Neuronal stem cell (in vitro differentiated cells): ENCODE data around the gene ZNF618.

Experiments
- DNase-seq: peaks from one replicate; pipeline ENCODE4 v3.0.0-alpha.2; 2013; ENCODE audit warnings: low spot score
- H2AFZ ChIP-seq: one replicate; pipeline ENCODE4 v1.6.1; 2013; ENCODE audit warnings: mild to moderate bottlenecking, low read length, inconsistent platforms
- H2AK5ac ChIP-seq: 2 replicates; pipeline ENCODE4 v1.6.1; 2013; ENCODE audit warnings: low read depth, mild to moderate bottlenecking, inconsistent platforms, low read length, moderate library complexity, mixed read lengths
- H2BK120ac ChIP-seq: 2 replicates; pipeline ENCODE4 v1.6.1; 2013; ENCODE audit warnings: low read depth, mild to moderate bottlenecking, inconsistent platforms, low read length, moderate library complexity, mixed read lengths
- H2BK12ac ChIP-seq: one replicate; pipeline ENCODE4 v1.6.1; 2013; ENCODE audit warnings: low read length, inconsistent platforms
- H2BK15ac ChIP-seq: 2 replicates; pipeline ENCODE4 v1.6.1; 2013; ENCODE audit warnings: mild to moderate bottlenecking, low read length, inconsistent platforms, mixed read lengths
- H2BK5ac ChIP-seq: one replicate; pipeline ENCODE4 v1.6.1; 2013; ENCODE audit warnings: inconsistent platforms, mild to moderate bottlenecking, low read length, moderate library complexity
- H3K14ac ChIP-seq: one replicate; pipeline ENCODE4 v1.6.1; 2013; ENCODE audit warnings: low read length, inconsistent platforms
- H3K18ac ChIP-seq: 2 replicates; pipeline ENCODE4 v1.6.1; 2013; ENCODE audit warnings: low read length, inconsistent platforms
- H3K23ac ChIP-seq: 2 replicates; pipeline ENCODE4 v1.6.1; 2013; ENCODE audit warnings: low read depth, mild to moderate bottlenecking, mixed read lengths, low read length, inconsistent platforms; ENCODE audit not compliant: poor library complexity
- H3K27ac ChIP-seq: replicated peaks from 3 replicates; pipeline ENCODE4 v1.5.1; 2013; ENCODE audit warnings: low read length, inconsistent platforms
- H3K27me3 ChIP-seq, 3 experiments: 2 replicates each; pipeline ENCODE4 v1.6.1; 2013; ENCODE audit warnings: low read length in 3 of 3, mild to moderate bottlenecking in 2 of 3, inconsistent platforms in 1 of 3, low read depth in 1 of 3, mixed read lengths in 1 of 3, moderate library complexity in 1 of 3; ENCODE audit not compliant: control insufficient read depth in 3 of 3, insufficient read depth in 3 of 3
- H3K36me3 ChIP-seq, 2 donors: replicated peaks in 1 of 2; 2 replicates each; pipeline ENCODE4 v1.6.1; 2013; ENCODE audit warnings: low read length in 2 of 2; ENCODE audit not compliant: control insufficient read depth in 2 of 2, insufficient read depth in 2 of 2
- H3K4ac ChIP-seq: 2 replicates; pipeline ENCODE4 v1.6.1; 2013; ENCODE audit warnings: inconsistent platforms, mild to moderate bottlenecking, low read length, moderate library complexity
- H3K4me1 ChIP-seq, 2 donors: 1 replicate in 1 of 2; 2 replicates in 1 of 2; pipeline ENCODE4 v1.6.1; 2013; ENCODE audit warnings: low read length in 2 of 2, low read depth in 1 of 2; ENCODE audit not compliant: control insufficient read depth in 2 of 2, insufficient read depth in 1 of 2
- H3K4me2 ChIP-seq: one replicate; pipeline ENCODE4 v1.6.1; 2013; ENCODE audit warnings: mild to moderate bottlenecking, low read length, inconsistent platforms; ENCODE audit not compliant: insufficient read depth, poor library complexity, severe bottlenecking
- H3K4me3 ChIP-seq, 2 donors: 2 replicates each; pipeline ENCODE4 v1.5.1; 2013; ENCODE audit warnings: low read length in 2 of 2, mild to moderate bottlenecking in 2 of 2, inconsistent platforms in 1 of 2, moderate library complexity in 1 of 2
- H3K79me1 ChIP-seq: one replicate; pipeline ENCODE4 v1.6.1; 2013; ENCODE audit warnings: low read depth, mild to moderate bottlenecking, inconsistent platforms, low read length, moderate library complexity
- H3K9ac ChIP-seq: one replicate; pipeline ENCODE4 v1.6.1; 2013; ENCODE audit warnings: mild to moderate bottlenecking, low read depth, low read length, inconsistent platforms; ENCODE audit not compliant: poor library complexity
- H3K9me3 ChIP-seq, 2 donors: replicated peaks in 1 of 2; 2 replicates each; pipeline versions ENCODE3 to v1.6.1; 2013; ENCODE audit warnings: low read length in 2 of 2, mild to moderate bottlenecking in 2 of 2, inconsistent platforms in 1 of 2, low read depth in 1 of 2, mixed read lengths in 1 of 2, moderate library complexity in 1 of 2; ENCODE audit not compliant: control insufficient read depth in 2 of 2, insufficient read depth in 1 of 2
- H4K8ac ChIP-seq: one replicate; pipeline ENCODE4 v1.6.1; 2013; ENCODE audit warnings: low read depth, mild to moderate bottlenecking, inconsistent platforms, low read length, moderate library complexity
- H4K91ac ChIP-seq: one replicate; pipeline ENCODE4 v1.6.1; 2013; ENCODE audit warnings: low read length, low read depth, mild to moderate bottlenecking, inconsistent platforms; ENCODE audit not compliant: poor library complexity
- WGBS, 2 donors: extraction: QIAGEN DNeasy Blood & Tissue Kit; methylation state at CpG; one replicate each; pipeline ENCODE4 v1.1.7; 2013; ENCODE audit warnings: missing lambda C conversion rate in 2 of 2, mixed read lengths in 1 of 2; ENCODE audit not compliant: insufficient read length in 2 of 2, insufficient replicate concordance in 1 of 2; ENCODE audit errors: extremely low coverage in 2 of 2; 5-methylcytosine and 5-hydroxymethylcytosine counted together

ZNF618 gene

DNA sequence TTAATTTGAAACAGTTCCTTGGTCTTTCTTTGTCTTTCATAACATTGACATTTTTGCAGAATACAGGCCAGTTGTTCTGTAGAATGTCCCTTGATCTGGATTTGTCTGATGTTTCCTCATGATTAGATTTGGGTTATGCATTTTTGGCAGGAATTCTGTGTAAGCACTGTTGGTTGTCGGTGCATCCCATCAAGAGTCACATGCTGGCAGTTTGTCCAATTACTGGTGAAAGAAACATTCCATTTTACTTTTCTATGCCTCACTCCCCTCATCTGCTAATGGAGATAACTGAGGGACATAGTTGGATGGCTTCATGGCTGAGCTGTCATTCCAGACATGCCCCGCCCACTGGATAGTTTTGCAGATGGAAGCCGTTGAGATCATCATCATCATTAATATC lies 7.6 kb upstream of the ZNF618 start:
- Histone ChIP-seq H3K4ac (no peak overlapping the region), H3K9me3 (peaks cover 0 to 1% of the 10 kb centered on the region in 2 donors), H2AK5ac (no peak overlapping the region), H2BK15ac (no peak overlapping the region), H3K27ac (no peak overlapping the region), H3K18ac (no peak overlapping the region), H3K9ac (no peak overlapping the region), H3K27me3 (peaks cover 0 to 6% (median 2%) of the 10 kb centered on the region in 3 experiments), H4K91ac (no peak overlapping the region), H2AFZ (no peak overlapping the region), H2BK120ac (no peak overlapping the region), H3K36me3 (no peaks in the 10 kb centered on the region), H3K4me2 (no peak overlapping the region), H3K79me1 (no peaks in the 10 kb centered on the region), H2BK5ac (no peak overlapping the region), H3K4me1 (no peaks in the 10 kb centered on the region), H3K23ac (no peak overlapping the region), H2BK12ac (no peak overlapping the region), H3K14ac (no peak overlapping the region), H3K4me3 (no peak overlapping the region), H4K8ac (no peak overlapping the region)
- WGBS, 2 donors: no CpG with 5 or more reads among the region's 3 CpGs
- DNase-seq: no peak

DNA sequence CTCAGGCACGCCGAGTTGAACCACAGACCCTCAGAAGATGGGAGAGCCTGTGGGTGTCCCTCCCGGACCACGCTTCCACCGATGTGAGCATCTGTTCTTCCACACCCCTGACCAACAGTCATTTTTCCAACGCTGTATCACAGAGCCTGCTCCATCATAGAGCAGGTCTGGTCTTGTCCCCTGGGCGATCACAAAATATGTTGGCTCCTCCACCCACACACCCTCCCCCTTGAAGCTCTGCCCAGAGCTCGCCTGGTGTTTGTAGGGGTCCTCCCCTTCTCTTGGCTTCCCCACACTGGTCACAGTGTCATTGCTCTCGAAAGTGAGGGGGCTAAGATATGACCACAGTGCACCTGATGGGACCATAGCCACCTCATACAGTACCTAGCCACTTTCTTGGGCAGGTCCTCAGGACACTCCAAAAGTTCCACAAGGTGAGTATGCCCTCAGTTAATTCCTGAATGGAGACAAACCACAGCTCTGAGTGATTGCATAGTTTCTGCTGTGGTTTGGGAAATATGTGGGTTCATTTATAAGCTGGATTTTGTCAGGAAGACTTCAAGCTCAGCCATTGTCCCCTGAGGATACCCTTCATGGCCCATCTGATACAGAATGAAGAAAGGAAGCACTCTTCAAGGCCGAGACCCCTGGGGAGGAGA lies 3.5 kb upstream of the ZNF618 start:
- H3K36me3 ChIP-seq: no peaks in the 10 kb centered on the region
- no peak overlapping the region for H3K4me2 ChIP-seq
- no peaks in the 10 kb centered on the region for H3K79me1 ChIP-seq
- H3K14ac ChIP-seq: no peak overlapping the region
- H2BK15ac ChIP-seq: no peak overlapping the region
- no peak for DNase-seq
- no peak overlapping the region for H3K27ac ChIP-seq
- no peak overlapping the region for H4K8ac ChIP-seq
- no peak overlapping the region for H2BK120ac ChIP-seq
- no peak overlapping the region for H2AK5ac ChIP-seq
- H3K18ac ChIP-seq: no peak overlapping the region
- H2BK12ac ChIP-seq: no peak overlapping the region
- no peak overlapping the region for H2AFZ ChIP-seq
- peaks cover 0 to 24% (median 0%) of the 10 kb centered on the region in 3 experiments for H3K27me3 ChIP-seq
- H3K4me1 ChIP-seq: peaks cover 0 to 3% of the 10 kb centered on the region in 2 donors
- no peak overlapping the region for H2BK5ac ChIP-seq
- no CpG with 5 or more reads among the region's 10 CpGs for WGBS, 2 donors
- no peak overlapping the region for H3K4me3 ChIP-seq
- H3K9ac ChIP-seq: no peak overlapping the region
- H3K23ac ChIP-seq: no peak overlapping the region
- H3K4ac ChIP-seq: no peak overlapping the region
- H3K9me3 ChIP-seq: no peaks in the 10 kb centered on the region
- H4K91ac ChIP-seq: no peak overlapping the region

DNA sequence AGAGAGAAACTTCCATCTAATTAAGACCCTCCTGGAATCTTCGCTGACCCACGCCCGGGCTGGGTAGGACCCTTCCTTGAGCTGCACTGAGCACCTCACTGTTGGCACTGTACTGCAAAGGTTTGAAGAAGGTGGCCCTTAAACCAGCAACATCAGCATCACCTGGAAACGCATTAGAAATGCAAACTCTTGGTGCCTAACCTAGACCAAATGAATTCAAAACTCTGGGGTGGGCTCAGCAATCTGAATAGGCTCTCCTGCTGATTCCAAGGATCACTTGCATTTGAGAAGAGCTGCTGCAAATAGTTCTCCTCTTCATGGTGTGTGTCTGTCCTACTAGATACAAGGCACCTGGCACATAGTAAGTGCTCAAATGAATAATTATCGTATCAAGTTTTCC lies 2.7 kb upstream of the ZNF618 start:
- no peak overlapping the region for H4K91ac ChIP-seq
- H3K36me3 ChIP-seq: no peaks in the 10 kb centered on the region
- no peak overlapping the region for H3K4me2 ChIP-seq
- no peak overlapping the region for H2AK5ac ChIP-seq
- no peak overlapping the region for H3K4ac ChIP-seq
- H3K4me3 ChIP-seq: no peak overlapping the region
- H2AFZ ChIP-seq: no peak overlapping the region
- no peak overlapping the region for H3K18ac ChIP-seq
- H3K9ac ChIP-seq: no peak overlapping the region
- H2BK120ac ChIP-seq: no peak overlapping the region
- H3K9me3 ChIP-seq: no peaks in the 10 kb centered on the region
- H2BK15ac ChIP-seq: no peak overlapping the region
- no peak overlapping the region for H2BK12ac ChIP-seq
- no CpG with 5 or more reads among the region's 5 CpGs for WGBS, 2 donors
- no peak overlapping the region for H4K8ac ChIP-seq
- no peaks in the 10 kb centered on the region for H3K79me1 ChIP-seq
- H3K27me3 ChIP-seq: peaks cover 0 to 23% (median 0%) of the 10 kb centered on the region in 3 experiments
- H3K27ac ChIP-seq: no peak overlapping the region
- no peak overlapping the region for H3K23ac ChIP-seq
- no peak overlapping the region for H3K14ac ChIP-seq
- no peak overlapping the region for H2BK5ac ChIP-seq
- H3K4me1 ChIP-seq: peaks cover under 1 to 3% of the 10 kb centered on the region in 2 donors
- DNase-seq: no peak

DNA sequence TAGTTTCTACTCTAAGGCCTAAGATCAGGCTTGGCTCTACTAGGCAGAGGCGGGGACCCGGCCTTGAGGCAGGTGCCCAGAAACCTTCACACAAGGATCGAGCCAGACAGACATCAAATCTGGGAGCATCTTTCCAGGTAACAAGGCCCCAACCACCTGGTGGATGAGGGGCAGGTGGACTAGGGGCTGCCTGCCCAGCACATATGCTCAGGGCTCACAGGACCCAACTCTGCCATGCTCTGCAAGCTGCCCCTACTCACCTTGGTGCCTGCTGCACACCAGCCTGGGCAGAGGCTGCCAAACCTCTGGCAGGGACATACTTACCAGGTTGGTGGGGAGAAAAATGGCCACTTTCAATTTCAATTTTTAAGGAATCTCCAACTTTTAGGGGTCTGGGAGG lies 2.2 kb upstream of the ZNF618 start:
- H3K79me1 ChIP-seq: no peaks in the 10 kb centered on the region
- no CpG with 5 or more reads among the region's 3 CpGs for WGBS, 2 donors
- no peak overlapping the region for H3K27ac ChIP-seq
- peaks cover 0 to 19% (median 0%) of the 10 kb centered on the region in 3 experiments for H3K27me3 ChIP-seq
- no peak overlapping the region for H3K23ac ChIP-seq
- no peak overlapping the region for H3K4me2 ChIP-seq
- no peak overlapping the region for H2BK15ac ChIP-seq
- H3K18ac ChIP-seq: no peak overlapping the region
- no peak overlapping the region for H4K91ac ChIP-seq
- DNase-seq: no peak
- no peak overlapping the region for H3K9ac ChIP-seq
- no peak overlapping the region for H2BK5ac ChIP-seq
- H4K8ac ChIP-seq: no peak overlapping the region
- no peak overlapping the region for H3K4ac ChIP-seq
- H2BK120ac ChIP-seq: no peak overlapping the region
- H3K14ac ChIP-seq: no peak overlapping the region
- H2AK5ac ChIP-seq: peak overlapping the region; percentile 6
- no peaks in the 10 kb centered on the region for H3K9me3 ChIP-seq
- H2AFZ ChIP-seq: no peak overlapping the region
- H2BK12ac ChIP-seq: no peak overlapping the region
- no peak overlapping the region for H3K4me3 ChIP-seq
- peaks cover 2 to 3% of the 10 kb centered on the region in 2 donors for H3K4me1 ChIP-seq
- H3K36me3 ChIP-seq: no peaks in the 10 kb centered on the region
